Ammon's horn (tissue), 1 donor: ENCODE results near the gene SARS1.
"Not testable (repeated sequence)": the region's sequence is repeated elsewhere in the genome, so short reads cannot be mapped to it uniquely, and the experiment has no call there.

Experiments
- DNase-seq: peaks from one replicate; pipeline ENCODE4 v3.0.0-alpha.2; 2016; ENCODE audit warnings: low spot score

Gene SARS1

DNA sequence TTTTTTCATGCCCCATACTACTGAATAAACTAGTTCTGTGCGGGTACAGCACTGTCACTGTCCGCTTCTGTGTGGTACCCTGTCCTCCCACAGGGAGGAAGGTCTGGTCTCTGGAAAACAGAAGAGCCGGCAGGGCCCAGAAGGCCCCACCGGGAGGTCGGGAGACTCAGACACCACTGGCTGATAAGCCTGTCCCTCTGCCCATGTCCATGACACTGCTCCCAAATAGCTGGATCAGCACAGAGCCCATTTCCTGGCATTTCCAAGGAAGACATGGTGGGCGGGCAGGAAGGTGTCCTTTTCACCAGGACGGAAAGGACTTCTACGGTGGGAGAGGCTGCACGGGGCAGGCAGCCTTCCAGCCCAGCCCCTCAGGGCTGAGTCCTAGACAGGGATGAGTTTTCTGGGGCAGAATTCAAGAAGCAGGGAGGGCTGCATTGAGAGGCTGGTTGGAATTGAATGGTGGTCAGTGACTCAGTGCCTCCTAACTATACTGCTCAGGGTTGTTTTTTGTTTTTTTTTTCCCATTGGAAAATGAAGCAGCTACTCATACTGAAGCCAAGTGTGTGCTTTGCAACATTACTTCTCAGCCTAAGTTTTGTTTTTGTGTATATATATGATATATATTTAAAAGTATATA, 62.1 kb downstream of the SARS1 start:
- DNase-seq, result no peak

DNA sequence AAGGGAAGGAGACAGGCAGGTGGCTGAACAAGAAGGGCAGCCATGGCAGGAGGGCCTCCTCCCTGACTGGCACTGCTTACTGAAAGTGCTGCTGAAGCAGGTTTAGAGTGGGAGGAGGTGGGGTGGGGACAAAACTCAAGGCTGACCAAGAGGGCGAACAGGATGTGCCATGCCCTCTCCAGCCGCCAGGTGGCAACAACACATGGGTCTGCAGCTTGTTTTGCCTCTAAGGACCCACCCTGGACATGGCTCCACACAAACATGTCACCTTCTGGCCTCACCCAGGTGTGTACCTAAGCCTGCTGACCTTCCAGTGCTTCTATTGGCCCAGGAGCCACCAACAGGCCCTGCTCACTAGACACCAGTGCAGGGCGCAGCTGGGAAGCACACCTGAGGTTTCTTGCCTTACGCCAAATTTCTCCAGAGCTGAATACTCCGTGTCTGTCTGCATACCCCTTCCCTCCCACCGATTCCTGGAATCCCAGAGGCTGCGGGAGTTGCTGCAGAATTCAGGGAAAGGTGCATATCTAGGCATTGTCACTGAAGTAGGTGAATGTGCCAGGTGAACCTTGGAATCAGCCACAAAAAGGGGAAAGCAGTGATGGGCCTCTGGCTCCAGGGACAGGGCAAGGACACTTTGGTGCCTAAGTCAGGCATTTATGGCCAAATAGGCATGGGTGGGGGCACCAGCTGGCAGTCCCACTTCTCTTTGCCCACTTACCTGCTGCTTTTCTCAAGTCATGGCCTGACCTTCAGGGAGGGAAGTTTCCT, 63.9 kb downstream of the SARS1 start:
- DNase-seq, result peak; percentile 90

DNA sequence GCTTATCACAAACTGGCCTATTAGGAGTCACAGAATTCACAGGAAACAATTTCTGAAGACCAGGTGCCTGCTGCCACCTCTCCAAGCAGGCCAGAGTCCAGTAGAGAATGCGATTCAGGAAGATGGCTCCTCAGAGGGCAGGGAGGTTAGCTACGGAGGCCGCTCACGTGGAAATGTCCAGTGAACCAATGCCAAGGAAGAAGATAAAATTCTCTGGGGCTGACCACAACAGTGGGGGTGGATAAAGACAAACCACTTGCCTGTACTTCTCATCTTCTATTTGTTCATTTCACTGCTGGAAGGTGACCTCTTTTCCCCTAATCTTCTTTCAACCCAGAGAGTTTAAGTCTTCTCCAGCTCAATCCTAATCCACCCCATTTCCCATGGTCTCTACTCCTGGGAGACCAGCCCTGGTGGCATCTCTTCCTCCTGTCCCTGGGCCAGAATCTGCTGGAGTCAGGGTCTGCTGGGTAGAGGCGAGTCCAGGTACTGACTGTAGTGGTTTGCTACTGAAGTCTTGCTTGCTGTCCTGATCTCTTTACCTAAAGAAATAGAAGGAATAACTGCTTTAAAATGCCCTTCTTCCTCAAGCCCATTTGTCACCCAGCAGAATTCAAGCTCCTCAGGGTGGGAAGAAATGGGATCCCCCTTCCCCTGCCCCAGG, 66.0 kb downstream of the SARS1 start:
- DNase-seq, result no peak

DNA sequence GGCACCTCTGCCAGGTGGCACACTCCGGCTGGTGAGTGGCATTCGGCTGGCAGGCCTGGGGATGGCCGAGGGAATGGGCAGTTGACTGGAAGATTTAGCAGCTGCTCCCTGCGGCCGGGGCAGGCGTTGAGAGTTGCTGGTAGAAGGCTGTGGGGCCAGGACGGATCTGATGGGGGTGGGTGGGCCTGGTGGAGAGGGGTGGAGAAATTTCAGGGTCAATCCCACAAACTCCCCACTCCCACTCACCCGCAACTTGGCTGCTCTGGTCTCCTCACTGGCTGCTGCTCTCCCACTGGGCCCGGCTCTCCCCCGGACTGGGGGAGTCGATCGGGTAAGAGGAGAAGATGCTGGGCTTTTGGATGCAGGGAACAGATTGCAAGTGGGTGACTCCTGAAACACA, 67.1 kb downstream of the SARS1 start:
- DNase-seq, result no peak

DNA sequence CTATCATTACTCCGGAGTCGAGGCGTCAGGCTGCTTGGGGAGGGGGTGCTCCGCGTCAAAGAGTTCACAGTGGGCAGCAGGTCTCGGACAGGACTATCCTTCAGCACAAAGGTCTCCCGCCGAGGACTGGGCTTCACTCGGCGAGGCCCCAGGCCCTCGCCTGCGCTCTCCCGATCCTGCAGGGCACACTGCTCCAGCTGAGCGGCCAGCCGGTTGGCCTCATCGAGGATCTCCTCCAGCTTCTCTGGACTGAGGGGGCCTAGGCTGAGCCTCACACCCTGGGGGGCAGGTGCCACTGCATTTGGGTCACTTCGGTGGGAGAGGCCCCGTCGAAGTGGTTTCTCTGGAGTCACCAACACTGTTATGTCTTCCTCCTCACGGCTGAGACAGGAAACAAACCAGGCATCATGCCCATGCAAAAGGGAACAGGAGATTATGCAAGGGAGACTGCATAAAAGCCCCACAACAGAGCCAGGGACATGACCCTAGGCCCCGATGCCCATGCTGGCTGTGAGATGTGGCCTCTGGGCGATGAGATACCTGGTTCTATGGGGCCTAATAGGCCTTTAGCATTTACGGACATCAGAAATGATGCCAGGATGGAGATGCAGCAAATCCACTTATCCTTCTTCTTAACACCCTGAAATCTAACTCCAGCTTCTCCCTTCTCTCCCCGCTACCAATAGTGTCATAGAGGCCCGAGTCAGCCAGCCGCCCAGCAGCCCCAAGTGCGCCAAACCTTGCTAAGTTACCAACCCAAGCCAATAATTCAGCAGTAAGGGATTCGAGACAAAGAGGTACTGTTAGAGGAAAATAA, 68.2 kb downstream of the SARS1 start:
- DNase-seq, result peak; percentile 70

DNA sequence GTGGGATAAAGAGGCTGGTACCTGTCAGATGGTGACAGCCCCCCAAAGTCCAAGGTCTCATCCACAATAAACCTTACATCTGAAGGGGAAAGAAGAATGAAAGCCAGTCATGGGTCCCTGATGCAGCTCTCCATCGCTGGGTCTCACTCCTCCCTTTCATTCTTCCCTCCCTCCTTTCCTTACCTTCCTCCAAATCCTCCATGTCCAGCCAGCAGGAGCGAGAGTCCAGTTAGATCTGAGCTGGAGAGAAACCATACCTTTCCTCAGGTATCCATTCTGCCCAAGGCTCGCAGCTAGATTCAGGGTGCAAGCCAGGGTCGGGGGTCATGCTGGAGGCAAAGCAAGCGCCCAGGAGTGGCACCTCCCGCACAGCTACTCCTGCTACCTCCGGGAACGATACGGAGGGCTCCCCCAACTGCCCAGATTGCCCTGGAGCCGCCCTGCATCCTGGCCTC, 68.8 kb downstream of the SARS1 start:
- no peak for DNase-seq

DNA sequence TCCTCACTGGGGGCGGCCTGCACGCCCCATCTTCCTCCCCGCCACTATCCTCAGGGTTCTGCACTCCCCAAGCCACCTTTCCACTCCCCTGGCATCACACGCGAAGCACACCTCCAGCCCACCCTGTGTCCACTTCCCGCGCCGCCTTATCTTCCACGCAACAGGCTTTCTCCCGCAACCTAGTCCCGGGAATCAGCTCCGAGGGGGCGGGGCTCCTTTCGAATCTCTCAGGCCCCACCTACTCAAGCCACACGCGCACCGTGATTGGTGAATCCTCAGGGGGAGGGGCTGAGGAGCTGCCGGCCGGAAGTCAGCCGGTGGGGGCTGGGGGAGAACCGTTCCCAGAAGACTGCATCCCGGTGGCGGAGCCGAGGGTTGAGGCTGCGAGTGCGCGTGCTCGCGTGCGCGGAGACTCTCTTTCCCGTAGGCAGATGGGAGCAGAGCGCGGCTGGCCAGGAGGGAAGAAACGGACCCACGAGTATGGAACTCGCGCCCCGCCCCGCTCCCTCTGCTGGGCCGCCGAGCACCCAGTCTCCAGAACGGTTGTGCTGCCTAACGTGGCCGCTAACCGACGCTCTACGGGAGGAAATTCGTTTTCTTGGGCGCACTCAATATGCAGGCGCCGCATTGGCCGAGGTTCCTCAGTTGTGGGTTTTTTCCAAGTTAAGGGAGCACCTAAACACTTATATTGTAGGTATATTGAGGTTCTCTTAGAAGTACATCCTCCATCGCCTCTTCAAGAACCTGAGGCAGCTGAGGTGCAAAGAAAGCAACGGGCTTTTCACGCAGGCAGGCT, 69.4 kb downstream of the SARS1 start, which contains the start of gene PSRC1:
Gene PSRC1, minus strand, starts transcription at position 194 of the 796 bp plus-strand sequence.
- DNase-seq, result peak; percentile 99

DNA sequence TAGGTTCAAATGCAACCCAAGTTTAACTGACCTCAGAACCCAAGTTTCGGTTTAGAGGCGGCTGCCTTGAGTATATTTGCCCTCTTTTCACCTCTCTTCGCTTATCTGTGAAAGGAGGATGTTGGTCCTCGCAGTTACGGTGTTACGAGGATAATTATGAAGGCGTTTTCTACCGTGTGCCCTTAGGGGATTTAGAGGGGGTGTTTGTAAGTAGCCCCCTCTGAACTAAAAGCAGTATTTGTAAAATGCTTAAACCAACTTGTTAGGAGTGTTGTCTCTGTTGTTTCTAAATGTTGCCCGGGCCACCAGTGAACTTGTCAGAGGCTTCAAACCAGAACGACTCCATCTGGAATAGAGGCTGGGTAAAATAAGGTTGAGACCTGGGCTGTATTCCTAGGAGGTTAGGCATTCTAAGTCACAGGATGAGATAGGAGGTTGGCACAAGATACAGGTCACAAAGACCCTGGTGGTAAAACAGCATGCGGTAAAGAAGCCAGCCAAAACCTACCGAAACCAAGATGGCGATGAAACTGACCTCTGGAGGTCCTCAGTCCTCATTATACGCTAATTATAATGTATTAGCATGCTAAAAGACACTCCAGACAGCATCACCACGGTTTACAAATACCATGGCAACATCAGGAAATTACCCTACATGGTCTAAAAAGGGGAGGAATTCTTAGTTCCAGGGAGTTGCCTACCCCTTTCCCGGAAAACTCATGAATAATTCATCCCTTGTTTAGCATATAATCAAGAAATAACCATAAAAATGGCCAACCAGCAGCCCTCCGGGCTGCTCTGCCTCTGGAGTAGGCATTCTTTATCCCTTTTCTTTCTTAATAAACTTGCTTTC, 70.3 kb downstream of the SARS1 start:
- no peak for DNase-seq

DNA sequence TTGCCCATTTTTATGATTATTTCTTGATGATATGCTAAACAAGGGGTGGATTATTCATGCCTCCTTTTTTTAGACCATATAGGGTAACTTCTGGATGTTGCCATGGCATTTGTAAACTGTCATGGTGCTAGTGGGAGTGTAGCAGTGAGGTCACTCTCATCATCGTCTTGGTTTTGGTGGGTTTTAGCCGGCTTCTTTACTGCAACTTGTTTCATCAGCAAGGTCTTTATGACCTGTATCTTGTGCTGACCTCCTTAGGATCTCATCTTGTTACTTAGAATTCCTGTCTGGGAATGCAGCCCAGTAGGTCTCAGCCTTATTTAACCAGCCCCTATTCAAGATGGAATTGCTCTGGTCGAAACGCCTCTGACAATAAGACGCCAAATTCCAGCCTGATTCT, 73.0 kb downstream of the SARS1 start:
- DNase-seq, result not testable (repeated sequence)
